ENCODE measurements around the gene CARD10.

GRCh38 chr22:37443977-37444376, 75.2 kb downstream of the CARD10 start:
- TF ChIP-seq CTCF (conservative IDR thresholded peaks at IDR 0.05): no peak
- no peak for TF ChIP-seq EZH2 (IDR thresholded peaks at IDR 0.05; ENCODE audit: low read depth)
